ENCODE results near the gene SLC25A24.
"Not testable (repeated sequence)": the region's sequence is repeated elsewhere in the genome, so short reads cannot be mapped to it uniquely, and the experiment has no call there.

Gene SLC25A24

DNA sequence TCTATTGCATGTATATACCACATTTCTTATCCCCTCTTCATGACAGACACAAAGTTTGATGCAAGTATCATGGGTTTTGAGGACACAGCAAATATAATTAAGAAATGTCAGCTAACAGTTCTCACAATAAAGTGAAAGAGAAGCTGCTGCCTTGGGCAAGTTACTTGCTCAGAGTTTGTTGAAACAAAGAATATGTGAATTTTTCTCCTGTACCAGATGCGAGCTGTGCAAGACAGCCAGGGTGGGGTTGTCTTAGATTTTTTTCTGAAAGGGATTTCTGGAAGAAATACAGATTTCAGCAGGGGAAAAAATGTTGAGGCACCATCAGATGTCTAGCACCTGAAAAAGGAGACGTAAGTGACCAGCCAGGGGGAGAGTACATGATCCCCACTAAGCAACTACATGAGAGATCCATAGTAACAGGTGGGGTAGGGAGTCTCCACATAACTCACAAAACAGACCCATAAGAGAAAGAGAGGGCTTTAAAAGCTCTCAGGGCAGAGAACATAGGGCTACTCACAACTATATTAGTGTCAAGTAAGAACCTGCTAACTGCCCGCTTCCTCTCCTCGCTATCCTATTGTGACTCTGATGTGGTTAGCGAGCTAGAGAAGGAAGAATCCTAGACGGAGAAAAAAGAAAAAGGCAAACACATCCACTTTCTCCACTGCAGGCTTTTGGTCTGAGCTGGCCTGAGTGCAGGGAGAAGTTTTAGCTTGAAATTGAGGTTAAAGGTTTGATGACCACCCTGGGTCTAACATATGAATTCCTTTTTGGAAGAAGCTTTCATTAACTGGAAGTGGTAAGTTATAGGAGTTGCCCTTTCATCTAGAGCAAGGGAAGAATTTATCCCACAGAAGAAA lies 16.1 kb upstream of the SLC25A24 start:
- not testable (repeated sequence) for H3K27ac ChIP-seq (ENCODE audit: low read depth, low read length); H3K9me3 ChIP-seq (ENCODE audit: control insufficient read depth, insufficient read depth, low read depth, low read length); H3K27me3 ChIP-seq (ENCODE audit: control insufficient read depth, insufficient read depth, low read length); H3K4me1 ChIP-seq (ENCODE audit: control insufficient read depth, insufficient read depth, low read length); H3K36me3 ChIP-seq (ENCODE audit: control insufficient read depth, insufficient read depth, low read length); H3K4me3 ChIP-seq (ENCODE audit: low read depth, low read length); H3K9ac ChIP-seq (ENCODE audit: low read length)

DNA sequence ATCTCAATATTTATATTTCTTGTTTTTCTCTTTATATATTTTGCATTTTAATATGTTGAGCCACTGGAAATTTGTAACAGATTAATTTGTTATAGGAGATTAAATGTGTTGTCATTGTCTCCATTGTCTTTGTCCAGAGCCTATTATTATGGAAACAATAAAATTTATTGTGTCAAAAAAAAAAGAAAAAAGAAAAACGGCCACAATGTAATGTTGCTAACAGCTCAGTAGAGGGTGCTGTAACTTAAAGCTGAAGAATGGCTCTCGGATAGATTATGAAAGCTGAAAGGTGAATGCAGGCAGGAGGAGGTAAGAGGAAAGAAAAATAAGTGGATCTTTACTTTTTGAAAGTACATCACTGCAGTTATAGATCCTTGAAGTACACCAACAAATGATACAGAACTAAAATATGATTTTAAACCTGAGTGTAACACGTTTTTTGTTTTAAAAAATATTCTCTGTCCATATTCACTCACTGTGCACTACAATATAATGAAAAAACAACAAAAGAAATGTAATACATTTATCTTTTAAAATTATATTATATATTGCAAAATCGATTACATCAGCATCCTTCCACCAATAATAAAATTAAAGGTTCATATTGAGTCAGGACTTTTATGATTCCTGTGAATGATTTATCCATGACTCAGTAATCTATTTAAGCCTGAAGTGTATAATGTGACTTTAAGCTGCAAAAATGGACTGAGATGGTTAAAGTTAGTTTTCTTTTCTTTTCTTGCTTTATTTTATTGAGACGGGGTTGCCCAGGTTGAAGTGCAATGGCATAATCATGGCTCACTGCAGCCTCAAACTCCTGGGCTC lies 14.7 kb upstream of the SLC25A24 start:
- H3K4me1 ChIP-seq (ENCODE audit: control insufficient read depth, insufficient read depth, low read length); H3K9ac ChIP-seq (ENCODE audit: low read length); H3K36me3 ChIP-seq (ENCODE audit: control insufficient read depth, insufficient read depth, low read length); H3K27ac ChIP-seq (ENCODE audit: low read depth, low read length); H3K27me3 ChIP-seq (ENCODE audit: control insufficient read depth, insufficient read depth, low read length); H3K9me3 ChIP-seq (ENCODE audit: control insufficient read depth, insufficient read depth, low read depth, low read length); H3K4me3 ChIP-seq (ENCODE audit: low read depth, low read length): not testable (repeated sequence)

DNA sequence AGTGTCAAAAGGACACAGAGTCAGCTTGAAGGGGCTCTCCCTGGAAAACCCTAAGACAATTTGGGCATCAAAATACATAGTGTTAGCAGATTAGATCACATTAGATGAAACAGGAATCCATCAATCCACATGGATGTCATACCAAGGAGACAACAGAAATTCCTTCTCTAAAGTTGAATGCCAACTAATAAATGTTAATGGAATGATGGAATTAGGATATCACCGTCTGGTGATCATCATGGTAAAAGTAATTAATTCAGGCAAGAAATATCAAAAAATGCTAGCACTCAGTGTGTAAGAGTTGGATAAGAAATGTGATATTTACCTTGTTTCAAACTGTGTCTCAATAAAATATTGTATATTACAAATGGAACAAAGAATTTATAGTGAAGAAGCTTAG lies 10.9 kb upstream of the SLC25A24 start:
- Histone ChIP-seq H3K9me3 (ENCODE audit: control insufficient read depth, insufficient read depth, low read depth, low read length) (no peaks in the 10 kb centered on the region), H3K4me1 (ENCODE audit: control insufficient read depth, insufficient read depth, low read length) (peaks cover 13% of the 10 kb centered on the region), H3K4me3 (ENCODE audit: low read depth, low read length) (no peak overlapping the region)

DNA sequence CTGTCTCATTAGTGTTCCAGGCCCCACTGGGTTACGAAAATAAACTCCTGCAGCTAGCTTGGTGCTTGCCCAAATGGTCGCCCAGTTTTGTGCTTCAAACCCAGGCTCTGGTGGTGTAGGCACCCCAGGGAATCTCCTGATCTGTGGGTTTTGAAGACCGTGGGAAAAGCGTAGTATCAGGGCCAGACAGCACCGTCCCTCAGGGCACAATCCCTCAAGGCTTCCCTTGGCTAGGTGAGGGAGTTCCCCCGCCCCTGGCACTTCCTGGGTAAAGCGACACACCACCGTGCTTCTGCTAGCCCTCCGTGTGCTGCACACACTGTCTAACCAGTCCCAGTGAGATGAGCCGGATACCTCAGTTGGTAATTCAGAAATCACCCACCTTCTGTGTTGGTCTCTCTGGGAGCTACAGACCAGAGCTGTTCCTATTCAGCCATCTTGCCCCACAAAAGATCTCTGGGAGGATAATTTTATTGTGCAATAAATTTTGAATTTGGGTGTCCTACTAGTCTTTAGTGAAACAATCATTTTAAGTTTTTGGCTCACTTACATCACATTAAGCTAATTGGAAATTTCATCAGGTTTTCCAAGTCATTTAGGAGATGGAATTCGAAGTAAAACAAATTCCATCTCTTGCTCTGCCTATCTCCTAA lies 9.4 kb upstream of the SLC25A24 start:
- Histone ChIP-seq H3K27me3 (ENCODE audit: control insufficient read depth, insufficient read depth, low read length) (no peaks in the 10 kb centered on the region), H3K36me3 (ENCODE audit: control insufficient read depth, insufficient read depth, low read length) (no peaks in the 10 kb centered on the region), H3K9me3 (ENCODE audit: control insufficient read depth, insufficient read depth, low read depth, low read length) (no peaks in the 10 kb centered on the region), H3K4me3 (ENCODE audit: low read depth, low read length) (peak overlapping the region; percentile 33; the same call in 1 of the 2 replicates), H3K9ac (ENCODE audit: low read length) (peak overlapping the region; percentile 18), H3K4me1 (ENCODE audit: control insufficient read depth, insufficient read depth, low read length) (peaks cover 13% of the 10 kb centered on the region), H3K27ac (ENCODE audit: low read depth, low read length) (no peak overlapping the region)

More for the DNA sequence above, 10.9 kb upstream of the SLC25A24 start:
- Histone ChIP-seq H3K27ac (ENCODE audit: low read depth, low read length) (no peak overlapping the region), H3K27me3 (ENCODE audit: control insufficient read depth, insufficient read depth, low read length) (no peaks in the 10 kb centered on the region), H3K9ac (ENCODE audit: low read length) (no peak overlapping the region), H3K36me3 (ENCODE audit: control insufficient read depth, insufficient read depth, low read length) (no peaks in the 10 kb centered on the region)

DNA sequence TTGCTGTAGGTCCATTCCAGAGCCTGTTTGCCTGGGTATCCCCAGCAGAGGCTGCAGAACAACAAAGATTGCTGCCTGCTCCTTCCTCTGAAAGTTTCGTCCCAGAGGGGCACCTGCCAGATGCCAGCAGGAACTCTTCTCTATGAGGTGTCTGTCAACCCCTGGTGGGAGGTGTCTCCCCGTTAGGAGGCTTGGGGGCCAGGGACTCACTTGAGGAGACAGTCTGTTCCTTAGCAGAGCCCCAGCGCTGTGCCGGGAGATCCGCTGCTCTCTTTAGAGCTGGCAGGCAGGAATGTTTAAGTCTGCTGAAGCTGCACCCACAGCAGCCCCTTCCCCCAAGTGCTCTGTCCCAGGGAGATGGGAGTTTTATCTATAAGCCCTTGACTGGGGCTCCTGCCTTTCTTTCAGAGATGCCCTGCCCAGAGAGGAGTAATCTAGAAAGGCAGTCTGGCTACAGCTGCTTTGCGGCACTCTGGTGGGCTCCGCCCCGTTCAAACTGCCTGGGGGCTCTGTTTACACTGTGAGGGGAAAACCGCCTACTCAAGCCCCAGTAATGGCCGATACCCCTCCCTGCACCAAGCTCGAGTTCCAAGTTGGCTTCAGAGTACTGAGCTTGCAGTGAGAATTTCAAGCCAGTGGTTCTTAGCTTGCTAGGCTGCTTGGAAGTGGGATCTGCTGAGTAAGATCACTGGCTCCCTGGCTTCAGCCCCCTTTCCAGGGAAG lies 8.7 kb upstream of the SLC25A24 start:
- Histone ChIP-seq H3K27ac (ENCODE audit: low read depth, low read length) (no peak overlapping the region), H3K4me1 (ENCODE audit: control insufficient read depth, insufficient read depth, low read length) (peaks cover 13% of the 10 kb centered on the region), H3K27me3 (ENCODE audit: control insufficient read depth, insufficient read depth, low read length) (no peaks in the 10 kb centered on the region), H3K9ac (ENCODE audit: low read length) (peak overlapping the region; percentile 18), H3K9me3 (ENCODE audit: control insufficient read depth, insufficient read depth, low read depth, low read length) (no peaks in the 10 kb centered on the region), H3K4me3 (ENCODE audit: low read depth, low read length) (peak overlapping the region; percentile 33; the same call in 1 of the 2 replicates), H3K36me3 (ENCODE audit: control insufficient read depth, insufficient read depth, low read length) (no peaks in the 10 kb centered on the region)

DNA sequence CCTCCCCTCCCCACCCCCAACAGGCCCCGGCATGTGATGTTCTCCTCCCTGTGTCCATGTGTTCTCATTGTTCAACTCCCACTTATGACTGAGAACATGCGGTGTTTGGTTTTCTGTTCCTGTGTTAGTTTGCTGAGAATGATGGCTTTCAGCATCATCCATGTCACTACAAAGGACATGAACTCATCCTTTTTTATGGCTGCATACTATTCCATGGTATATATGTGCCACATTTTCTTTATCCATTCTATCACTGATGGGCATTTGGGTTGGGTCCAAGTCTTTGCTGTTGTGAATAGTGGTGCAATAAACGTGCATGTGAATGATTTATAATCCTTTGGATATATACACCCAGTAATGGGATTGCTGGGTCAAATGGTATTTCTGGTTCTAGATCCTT lies 3.4 kb upstream of the SLC25A24 start:
- H3K9ac ChIP-seq (ENCODE audit: low read length); H3K9me3 ChIP-seq (ENCODE audit: control insufficient read depth, insufficient read depth, low read depth, low read length); H3K27me3 ChIP-seq (ENCODE audit: control insufficient read depth, insufficient read depth, low read length); H3K4me3 ChIP-seq (ENCODE audit: low read depth, low read length); H3K36me3 ChIP-seq (ENCODE audit: control insufficient read depth, insufficient read depth, low read length); H3K27ac ChIP-seq (ENCODE audit: low read depth, low read length); H3K4me1 ChIP-seq (ENCODE audit: control insufficient read depth, insufficient read depth, low read length): not testable (repeated sequence)

DNA sequence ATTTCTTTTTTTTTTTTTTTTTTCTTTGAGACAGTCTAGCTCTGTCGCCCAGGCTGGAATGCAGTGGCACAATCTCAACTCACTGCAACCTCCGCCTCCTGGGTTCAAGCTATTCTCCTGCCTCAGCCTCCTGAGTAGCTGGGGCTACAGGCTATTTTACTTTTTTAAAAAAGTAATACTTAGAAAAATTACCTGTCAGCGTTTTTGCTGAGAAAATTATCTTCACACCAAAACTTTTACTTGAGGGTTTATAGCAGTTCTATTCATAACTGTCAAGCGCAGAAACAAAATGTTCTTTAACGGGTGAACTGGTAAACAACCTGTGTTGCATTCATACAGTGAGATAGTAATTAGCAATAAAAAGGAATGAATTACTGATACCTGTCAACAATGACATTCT lies 1.5 kb upstream of the SLC25A24 start:
- H3K9ac ChIP-seq (ENCODE audit: low read length): no peak overlapping the region
- peaks cover 9% of the 10 kb centered on the region; the same call in 1 of the 2 replicates for H3K4me1 ChIP-seq (ENCODE audit: control insufficient read depth, insufficient read depth, low read length)
- no peak overlapping the region for H3K4me3 ChIP-seq (ENCODE audit: low read depth, low read length)
- peaks cover 9% of the 10 kb centered on the region for H3K27me3 ChIP-seq (ENCODE audit: control insufficient read depth, insufficient read depth, low read length)
- peaks cover 11% of the 10 kb centered on the region; the same call in 1 of the 2 replicates for H3K36me3 ChIP-seq (ENCODE audit: control insufficient read depth, insufficient read depth, low read length)
- no peak overlapping the region for H3K27ac ChIP-seq (ENCODE audit: low read depth, low read length)
- no peaks in the 10 kb centered on the region for H3K9me3 ChIP-seq (ENCODE audit: control insufficient read depth, insufficient read depth, low read depth, low read length)

DNA sequence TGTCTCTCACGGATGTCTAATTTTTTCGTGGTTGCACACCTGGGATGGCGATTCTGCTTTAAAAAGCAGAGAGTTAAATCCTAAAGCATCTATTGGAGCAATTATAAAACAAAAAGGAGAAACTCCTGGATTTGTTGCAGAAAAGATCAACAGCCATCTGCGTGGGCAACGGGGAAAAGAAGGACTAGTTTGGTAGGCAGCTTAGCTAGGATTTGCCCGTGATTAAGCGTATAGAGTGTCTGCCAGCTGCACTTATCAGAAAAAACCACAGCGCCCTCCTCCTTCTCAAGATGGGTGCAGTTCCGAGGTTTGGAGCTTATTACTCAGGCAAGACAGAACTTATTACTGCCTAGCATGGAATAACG lies 526 bp upstream of the SLC25A24 start:
- peak overlapping the region; percentile 98 for H3K9ac ChIP-seq (ENCODE audit: low read length)
- H3K27ac ChIP-seq (ENCODE audit: low read depth, low read length): no peak overlapping the region
- peaks cover 9% of the 10 kb centered on the region for H3K27me3 ChIP-seq (ENCODE audit: control insufficient read depth, insufficient read depth, low read length)
- peaks cover 9% of the 10 kb centered on the region; the same call in 1 of the 2 replicates for H3K4me1 ChIP-seq (ENCODE audit: control insufficient read depth, insufficient read depth, low read length)
- H3K36me3 ChIP-seq (ENCODE audit: control insufficient read depth, insufficient read depth, low read length): peaks cover 19% of the 10 kb centered on the region
- H3K9me3 ChIP-seq (ENCODE audit: control insufficient read depth, insufficient read depth, low read depth, low read length): no peaks in the 10 kb centered on the region
- H3K4me3 ChIP-seq (ENCODE audit: low read depth, low read length): peak overlapping the region; percentile 98

DNA sequence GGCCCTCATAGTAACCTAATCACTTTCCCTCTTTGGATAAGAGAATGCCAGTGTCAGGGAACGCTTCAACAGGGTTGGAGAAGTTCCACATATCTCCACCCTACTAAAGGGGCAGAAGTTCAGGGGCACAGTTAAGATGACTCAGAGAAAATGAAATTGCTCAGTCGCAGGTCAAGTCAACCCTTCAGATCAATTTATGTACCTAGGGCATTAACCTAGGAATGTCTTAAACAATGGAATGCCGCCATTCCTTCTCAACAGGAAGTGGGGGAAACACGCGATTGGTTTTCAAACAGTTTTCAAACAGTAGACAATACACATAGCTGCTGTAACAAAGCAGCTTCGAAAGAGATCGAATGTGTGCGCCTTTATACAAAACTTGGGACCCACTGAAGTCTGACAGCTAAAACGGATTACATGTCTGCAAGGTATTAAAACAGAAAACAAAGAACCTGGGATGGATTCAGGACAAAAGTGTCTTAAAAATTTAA lies 897 bp downstream of the SLC25A24 start:
- Histone ChIP-seq H3K4me1 (ENCODE audit: control insufficient read depth, insufficient read depth, low read length) (peaks cover 9% of the 10 kb centered on the region; the same call in 1 of the 2 replicates), H3K4me3 (ENCODE audit: low read depth, low read length) (peak overlapping the region; percentile 98), H3K9ac (ENCODE audit: low read length) (peak overlapping the region; percentile 98), H3K36me3 (ENCODE audit: control insufficient read depth, insufficient read depth, low read length) (peaks cover 33% of the 10 kb centered on the region), H3K9me3 (ENCODE audit: control insufficient read depth, insufficient read depth, low read depth, low read length) (no peaks in the 10 kb centered on the region), H3K27me3 (ENCODE audit: control insufficient read depth, insufficient read depth, low read length) (peaks cover 9% of the 10 kb centered on the region), H3K27ac (ENCODE audit: low read depth, low read length) (peak overlapping the region; percentile 66; the same call in 1 of the 2 replicates)

DNA sequence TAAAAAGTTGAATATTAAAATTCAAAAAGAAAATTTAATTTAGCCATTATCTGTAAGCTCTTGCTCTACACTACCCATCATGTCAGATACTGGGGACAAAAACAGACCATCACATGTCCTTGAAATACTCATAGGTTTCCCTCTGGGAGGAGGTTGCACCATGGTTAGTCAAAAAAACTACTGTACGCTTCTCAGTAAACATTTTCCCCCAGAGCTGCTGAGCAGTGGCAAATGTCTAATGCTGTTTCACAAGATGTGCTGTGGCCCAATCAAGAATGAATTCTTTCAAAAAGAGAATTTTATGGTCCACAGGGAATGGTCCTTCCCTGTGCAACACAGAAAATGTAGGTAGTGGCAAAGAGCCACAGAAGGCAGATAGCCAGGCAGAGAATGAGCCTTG lies 6.1 kb downstream of the SLC25A24 start:
- H3K4me3 ChIP-seq (ENCODE audit: low read depth, low read length): no peak overlapping the region
- H3K27me3 ChIP-seq (ENCODE audit: control insufficient read depth, insufficient read depth, low read length): no peaks in the 10 kb centered on the region
- H3K9ac ChIP-seq (ENCODE audit: low read length): no peak overlapping the region
- no peak overlapping the region for H3K27ac ChIP-seq (ENCODE audit: low read depth, low read length)
- peaks cover 7% of the 10 kb centered on the region; the same call in 1 of the 2 replicates for H3K4me1 ChIP-seq (ENCODE audit: control insufficient read depth, insufficient read depth, low read length)
- peaks cover 13% of the 10 kb centered on the region; the same call in 1 of the 2 replicates for H3K9me3 ChIP-seq (ENCODE audit: control insufficient read depth, insufficient read depth, low read depth, low read length)
- H3K36me3 ChIP-seq (ENCODE audit: control insufficient read depth, insufficient read depth, low read length): peaks cover 50% of the 10 kb centered on the region
